ENCODE data around the gene EIF6.
A peak's percentile ranks its signal among the peaks of the same experiment; 100 is the strongest.

The EIF6 gene

GRCh38 chr20:35252037-35252461, 32.5 kb downstream of the EIF6 start:
- Mint-ChIP-seq H3K27ac (peak overlapping the region; percentile 88), H3K4me1 (ENCODE audit: low read depth) (peaks cover 21% of the 10 kb centered on the region), H3K4me3 (no peak overlapping the region), H3K9me3 (no peaks in the 10 kb centered on the region), H3K27me3 (no peaks in the 10 kb centered on the region), H3K36me3 (ENCODE audit: low read depth) (peaks cover 2% of the 10 kb centered on the region)
- no peak for DNase-seq

GRCh38 chr20:35251613-35251940, 33.0 kb downstream of the EIF6 start:
- peaks cover 2% of the 10 kb centered on the region for H3K36me3 Mint-ChIP-seq (ENCODE audit: low read depth)
- H3K9me3 Mint-ChIP-seq = no peaks in the 10 kb centered on the region
- peak overlapping the region; percentile 88 for H3K27ac Mint-ChIP-seq
- H3K27me3 Mint-ChIP-seq = no peaks in the 10 kb centered on the region
- H3K4me1 Mint-ChIP-seq (ENCODE audit: low read depth) = peaks cover 21% of the 10 kb centered on the region
- H3K4me3 Mint-ChIP-seq = no peak overlapping the region
- no peak for DNase-seq

- H3K27me3 Mint-ChIP-seq = no peaks in the 10 kb centered on the region
- H3K4me3 Mint-ChIP-seq = no peak overlapping the region
- peaks cover 21% of the 10 kb centered on the region for H3K4me1 Mint-ChIP-seq (ENCODE audit: low read depth)
- no peaks in the 10 kb centered on the region for H3K9me3 Mint-ChIP-seq
- no peak overlapping the region for H3K27ac Mint-ChIP-seq
- DNase-seq = no peak
- H3K36me3 Mint-ChIP-seq (ENCODE audit: low read depth) = no peaks in the 10 kb centered on the region
Measured at GRCh38 chr20:35248641-35249475, 35.7 kb downstream of the EIF6 start.

GRCh38 chr20:35246723-35247122, 37.8 kb downstream of the EIF6 start:
- Mint-ChIP-seq H3K36me3 (ENCODE audit: low read depth) (no peaks in the 10 kb centered on the region), H3K27me3 (no peaks in the 10 kb centered on the region), H3K27ac (no peak overlapping the region), H3K4me3 (no peak overlapping the region), H3K9me3 (no peaks in the 10 kb centered on the region), H3K4me1 (ENCODE audit: low read depth) (peaks cover 9% of the 10 kb centered on the region)
- DNase-seq = no peak

- no peak for DNase-seq
- H3K36me3 Mint-ChIP-seq (ENCODE audit: low read depth) = no peaks in the 10 kb centered on the region
- H3K4me3 Mint-ChIP-seq = no peak overlapping the region
- H3K27me3 Mint-ChIP-seq = no peaks in the 10 kb centered on the region
- H3K27ac Mint-ChIP-seq = no peak overlapping the region
- H3K4me1 Mint-ChIP-seq (ENCODE audit: low read depth) = no peaks in the 10 kb centered on the region
- no peaks in the 10 kb centered on the region for H3K9me3 Mint-ChIP-seq
Measured at GRCh38 chr20:35243986-35244385, 40.6 kb downstream of the EIF6 start.

- no peaks in the 10 kb centered on the region for H3K27me3 Mint-ChIP-seq
Measured at GRCh38 chr20:35243317-35243716, 41.3 kb downstream of the EIF6 start.

GRCh38 chr20:35240811-35241293, 43.7 kb downstream of the EIF6 start:
- no peaks in the 10 kb centered on the region for H3K4me1 Mint-ChIP-seq (ENCODE audit: low read depth)

More at GRCh38 chr20:35243317-35243716, 41.3 kb downstream of the EIF6 start:
- DNase-seq = no peak
- no peak overlapping the region for H3K4me3 Mint-ChIP-seq
- no peaks in the 10 kb centered on the region for H3K9me3 Mint-ChIP-seq
- H3K4me1 Mint-ChIP-seq (ENCODE audit: low read depth) = no peaks in the 10 kb centered on the region
- H3K36me3 Mint-ChIP-seq (ENCODE audit: low read depth) = no peaks in the 10 kb centered on the region
- no peak overlapping the region for H3K27ac Mint-ChIP-seq

GRCh38 chr20:35240083-35240810, 44.3 kb downstream of the EIF6 start:
- Mint-ChIP-seq H3K36me3 (ENCODE audit: low read depth) (peaks cover 11% of the 10 kb centered on the region), H3K9me3 (no peaks in the 10 kb centered on the region), H3K27me3 (no peaks in the 10 kb centered on the region), H3K27ac (no peak overlapping the region), H3K4me1 (ENCODE audit: low read depth) (no peaks in the 10 kb centered on the region), H3K4me3 (no peak overlapping the region)
- DNase-seq = no peak

More at GRCh38 chr20:35240811-35241293, 43.7 kb downstream of the EIF6 start:
- no peaks in the 10 kb centered on the region for H3K27me3 Mint-ChIP-seq
- H3K9me3 Mint-ChIP-seq = no peaks in the 10 kb centered on the region
- H3K36me3 Mint-ChIP-seq (ENCODE audit: low read depth) = peaks cover 9% of the 10 kb centered on the region
- H3K4me3 Mint-ChIP-seq = no peak overlapping the region
- H3K27ac Mint-ChIP-seq = no peak overlapping the region
- DNase-seq = no peak

GRCh38 chr20:35238735-35239134, 45.8 kb downstream of the EIF6 start:
- no peak for DNase-seq
- Mint-ChIP-seq H3K4me1 (ENCODE audit: low read depth) (no peaks in the 10 kb centered on the region), H3K36me3 (ENCODE audit: low read depth) (peaks cover 15% of the 10 kb centered on the region), H3K9me3 (no peaks in the 10 kb centered on the region), H3K27ac (no peak overlapping the region), H3K27me3 (no peaks in the 10 kb centered on the region), H3K4me3 (no peak overlapping the region)

- no peaks in the 10 kb centered on the region for H3K27me3 Mint-ChIP-seq
- no peak overlapping the region for H3K27ac Mint-ChIP-seq
Measured at GRCh38 chr20:35238170-35238569, 46.4 kb downstream of the EIF6 start.

GRCh38 chr20:35237486-35237885, 47.1 kb downstream of the EIF6 start:
- H3K4me1 Mint-ChIP-seq (ENCODE audit: low read depth) = no peaks in the 10 kb centered on the region
- DNase-seq = no peak
- H3K36me3 Mint-ChIP-seq (ENCODE audit: low read depth) = peaks cover 15% of the 10 kb centered on the region
- H3K27me3 Mint-ChIP-seq = no peaks in the 10 kb centered on the region
- no peak overlapping the region for H3K4me3 Mint-ChIP-seq
- H3K27ac Mint-ChIP-seq = no peak overlapping the region
- no peaks in the 10 kb centered on the region for H3K9me3 Mint-ChIP-seq

More at GRCh38 chr20:35238170-35238569, 46.4 kb downstream of the EIF6 start:
- Mint-ChIP-seq H3K4me3 (no peak overlapping the region), H3K4me1 (ENCODE audit: low read depth) (no peaks in the 10 kb centered on the region), H3K9me3 (no peaks in the 10 kb centered on the region), H3K36me3 (ENCODE audit: low read depth) (peaks cover 15% of the 10 kb centered on the region)
- DNase-seq = no peak

- no peaks in the 10 kb centered on the region for H3K27me3 Mint-ChIP-seq
- no peaks in the 10 kb centered on the region for H3K4me1 Mint-ChIP-seq (ENCODE audit: low read depth)
- peaks cover 18% of the 10 kb centered on the region for H3K36me3 Mint-ChIP-seq (ENCODE audit: low read depth)
- DNase-seq = no peak
- no peak overlapping the region for H3K27ac Mint-ChIP-seq
- H3K4me3 Mint-ChIP-seq = no peak overlapping the region
- no peaks in the 10 kb centered on the region for H3K9me3 Mint-ChIP-seq
Measured at GRCh38 chr20:35235881-35236280, 48.7 kb downstream of the EIF6 start.

GRCh38 chr20:35232575-35232974, 52.0 kb downstream of the EIF6 start:
- Mint-ChIP-seq H3K36me3 (ENCODE audit: low read depth) (peaks cover 20% of the 10 kb centered on the region), H3K27me3 (peaks cover 21% of the 10 kb centered on the region), H3K4me3 (no peak overlapping the region), H3K9me3 (no peaks in the 10 kb centered on the region), H3K4me1 (ENCODE audit: low read depth) (no peaks in the 10 kb centered on the region), H3K27ac (no peak overlapping the region)
- no peak for DNase-seq
